ENCODE data around the gene PDLIM7.
"Not testable (repeated sequence)": the region's sequence is repeated elsewhere in the genome, so short reads cannot be mapped to it uniquely, and the experiment has no call there.

The PDLIM7 gene

GRCh38 chr5:177490311-177490991 is 7.0 kb downstream of the PDLIM7 start:
- DNase-seq = no peak

GRCh38 chr5:177489119-177489716 is 8.2 kb downstream of the PDLIM7 start:
- DNase-seq = no peak

- DNase-seq = no peak
Observed at GRCh38 chr5:177487975-177488374, 9.4 kb downstream of the PDLIM7 start.

GRCh38 chr5:177487144-177487543 is 10.3 kb downstream of the PDLIM7 start:
- DNase-seq = no peak

GRCh38 chr5:177486256-177486655 is 11.1 kb downstream of the PDLIM7 start:
- DNase-seq = no peak

GRCh38 chr5:177485753-177486152 is 11.7 kb downstream of the PDLIM7 start:
- DNase-seq = not testable (repeated sequence)

- DNase-seq = no peak
Observed at GRCh38 chr5:177484902-177485549, 12.4 kb downstream of the PDLIM7 start.

GRCh38 chr5:177483994-177484901 is 13.2 kb downstream of the PDLIM7 start:
- no peak for DNase-seq

GRCh38 chr5:177483042-177483441 is 14.4 kb downstream of the PDLIM7 start:
- DNase-seq = no peak

GRCh38 chr5:177482359-177482795 is 15.0 kb downstream of the PDLIM7 start:
- DNase-seq = no peak

- DNase-seq = no peak
Observed at GRCh38 chr5:177479774-177480173, 17.6 kb downstream of the PDLIM7 start.

GRCh38 chr5:177478711-177479646 is 18.4 kb downstream of the PDLIM7 start:
- no peak for DNase-seq

- no peak for DNase-seq
Observed at GRCh38 chr5:177477701-177478477, 19.5 kb downstream of the PDLIM7 start.

- DNase-seq = no peak
Observed at GRCh38 chr5:177476531-177477233, 20.7 kb downstream of the PDLIM7 start.

- no peak for DNase-seq
Observed at GRCh38 chr5:177475563-177476427, 21.6 kb downstream of the PDLIM7 start.

- no peak for DNase-seq
Observed at GRCh38 chr5:177474846-177475562, 22.4 kb downstream of the PDLIM7 start.

- no peak for DNase-seq
Observed at GRCh38 chr5:177474002-177474476, 23.4 kb downstream of the PDLIM7 start.

- DNase-seq = no peak
Observed at GRCh38 chr5:177473443-177474001, 23.9 kb downstream of the PDLIM7 start, which contains the start of gene DBN1. Gene DBN1, minus strand, starts transcription at chr5:177473634. Its CDS starts 113 bp downstream, at chr5:177473521.

Data from activated effector memory CD4-positive, alpha-beta T cell treated with anti-CD3 and anti-CD28 coated beads, Interleukin-2, amount 50 U/mL, for 16 hours (primary cell).